Sigmoid colon (tissue), 4 donors: Measurements from ENCODE around the gene IFT74.

Experiments
- CTCF ChIP-seq, 4 experiments: fragments of 450-650 bp in 3 of 4; fragments of 200-600 bp in 1 of 4; IDR thresholded peaks; one replicate each; pipeline ENCODE4 v1.5.1; 2016 to 2019; ENCODE audit warnings: antibody characterized with exemption in 4 of 4, mild to moderate bottlenecking in 3 of 4, moderate library complexity in 2 of 4
- EP300 ChIP-seq, 4 donors: sonication (generic); formaldehyde crosslinking; IDR thresholded peaks; one replicate each; pipeline ENCODE4 v1.6.1; 2017; ENCODE audit warnings: antibody characterized with exemption in 4 of 4
- POLR2A ChIP-seq, 2 donors: fragments of 450-650 bp; IDR thresholded peaks; one replicate each; pipeline ENCODE4 v1.6.1; 2016; ENCODE audit warnings: antibody characterized with exemption in 2 of 2, mild to moderate bottlenecking in 2 of 2, moderate library complexity in 2 of 2
- POLR2AphosphoS5 ChIP-seq, 4 donors: sonication (generic); formaldehyde crosslinking; IDR thresholded peaks; one replicate each; pipeline ENCODE4 v1.6.1; 2017; ENCODE audit warnings: antibody characterized with exemption in 4 of 4

- TF ChIP-seq CTCF (IDR thresholded peaks at IDR 0.05) (no peak), POLR2A (IDR thresholded peaks at IDR 0.05) (no peak), POLR2AphosphoS5 (IDR thresholded peaks at IDR 0.05) (no peak), EP300 (IDR thresholded peaks at IDR 0.05) (no peak)
Measured at GRCh38 chr9:26947736-26948135, 8.5 kb upstream of the IFT74 start.
